HG03460 (cell line): Measurements from ENCODE around the gene ZNF286A.
"Not testable (repeated sequence)": the region's sequence is repeated elsewhere in the genome, so short reads cannot be mapped to it uniquely, and the experiment has no call there.

Experiments
- ATAC-seq: cut with Tn5 transposase; IDR thresholded peaks from one replicate; pipeline ENCODE4 v1.9.1; 2021; ENCODE audit not compliant: unreplicated experiment

Gene ZNF286A

DNA sequence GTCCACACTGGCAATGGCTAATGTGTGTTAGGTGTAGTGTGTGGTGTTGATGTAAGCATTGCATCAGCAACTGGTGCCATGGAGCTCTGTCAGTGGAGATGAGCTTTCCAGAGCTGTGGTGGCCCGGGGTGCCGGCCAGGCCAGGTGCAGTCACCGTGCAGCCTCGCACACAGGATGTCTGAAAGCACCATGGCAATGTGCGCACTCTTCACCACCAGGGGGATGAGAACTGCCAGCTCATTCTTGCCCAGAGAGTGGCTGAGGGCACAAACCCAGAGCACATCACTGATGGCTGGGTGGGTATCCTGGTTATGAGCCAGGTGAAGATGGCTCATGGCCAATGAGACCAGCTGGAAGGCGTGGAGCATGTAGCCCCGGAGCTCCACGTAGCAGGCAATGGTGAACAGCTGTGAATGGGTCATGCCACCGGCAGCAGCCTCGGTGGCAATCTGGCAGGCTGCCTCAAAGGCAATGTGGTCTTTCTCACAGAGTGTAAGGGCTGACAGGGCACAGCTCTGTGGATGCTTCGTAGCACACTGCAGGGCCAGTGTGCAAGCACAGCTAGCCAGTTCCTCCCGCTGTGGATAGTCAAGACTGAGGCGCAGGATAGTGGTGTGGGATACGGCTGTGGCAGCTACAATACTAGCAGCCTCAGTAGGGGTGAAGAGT, 69.4 kb downstream of the ZNF286A start:
- not testable (repeated sequence) for ATAC-seq
